RWPE1 (cell line): ENCODE data around the gene NAA20.
"Not testable (repeated sequence)": the region's sequence is repeated elsewhere in the genome, so short reads cannot be mapped to it uniquely, and the experiment has no call there.

Experiments
- CTCF ChIA-PET: fragments of 350-600 bp; sonication (Branson Sonifier 250); formaldehyde crosslinking; extraction: SDS; loops from one replicate; lab custom pipeline; 2021; lab: Yijun Ruan, JAX
- POLR2A ChIA-PET: fragments of 400-600 bp; formaldehyde crosslinking; extraction: SDS; loops from one replicate; lab custom pipeline; 2020; ENCODE audit warnings: antibody characterized with exemption; ENCODE audit not compliant: low non-redundant PET; lab: Yijun Ruan, JAX
- DNase-seq: peaks from one replicate; pipeline ENCODE4 v3.0.0; 2012; ENCODE audit warnings: low spot score
- H3K27ac ChIP-seq: fragments of 450-650 bp; 2 replicates; pipeline ENCODE4 v1.5.1; 2017
- TF ChIP-seq, protein P1 (sequence below): fragments of 450-650 bp; conservative IDR thresholded peaks from 2 replicates; pipeline ENCODE4 v1.5.1; 2017; ENCODE audit warnings: low read depth, mild to moderate bottlenecking

The NAA20 gene

DNA sequence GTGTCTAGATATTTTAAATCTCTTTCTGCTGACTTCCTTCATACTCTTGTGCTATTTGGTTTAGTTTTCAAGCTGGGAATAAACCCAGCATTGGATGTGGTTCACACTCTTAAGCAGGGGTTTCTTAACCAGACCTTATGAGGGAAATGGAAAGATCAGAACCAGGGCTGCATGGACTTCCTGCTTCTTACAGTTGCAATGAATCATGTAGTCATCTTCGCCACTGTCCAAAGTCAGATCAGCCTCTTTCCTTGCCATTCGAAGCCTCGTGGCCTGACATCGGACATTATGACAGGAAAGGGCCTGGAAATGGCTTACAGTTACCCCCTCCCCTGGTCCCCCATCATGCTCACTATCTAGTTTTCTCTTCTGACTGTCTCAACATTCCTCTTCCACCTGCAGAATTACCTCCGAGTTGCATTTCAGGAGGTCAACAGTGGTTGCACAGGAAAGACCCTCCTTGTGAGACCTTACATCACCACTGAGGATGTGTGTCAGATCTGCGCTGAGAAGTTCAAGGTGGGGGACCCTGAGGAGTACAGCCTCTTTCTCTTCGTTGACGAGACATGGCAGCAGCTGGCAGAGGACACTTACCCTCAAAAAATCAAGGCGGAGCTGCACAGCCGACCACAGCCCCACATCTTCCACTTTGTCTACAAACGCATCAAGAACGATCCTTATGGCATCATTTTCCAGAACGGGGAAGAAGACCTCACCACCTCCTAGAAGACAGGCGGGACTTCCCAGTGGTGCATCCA, 16.8 kb upstream of the NAA20 start:
- no peak for DNase-seq
- peak overlapping the region; percentile 34 for H3K27ac ChIP-seq
- ChIA-PET POLR2A (no interaction called here), CTCF (interaction anchor here (0.6 kb wide), 2 partner anchors 18 to 391 kb away, joined by 3 read pairs; no protein-coding TSS in a partner anchor)
- TF ChIP-seq, protein P1, sequence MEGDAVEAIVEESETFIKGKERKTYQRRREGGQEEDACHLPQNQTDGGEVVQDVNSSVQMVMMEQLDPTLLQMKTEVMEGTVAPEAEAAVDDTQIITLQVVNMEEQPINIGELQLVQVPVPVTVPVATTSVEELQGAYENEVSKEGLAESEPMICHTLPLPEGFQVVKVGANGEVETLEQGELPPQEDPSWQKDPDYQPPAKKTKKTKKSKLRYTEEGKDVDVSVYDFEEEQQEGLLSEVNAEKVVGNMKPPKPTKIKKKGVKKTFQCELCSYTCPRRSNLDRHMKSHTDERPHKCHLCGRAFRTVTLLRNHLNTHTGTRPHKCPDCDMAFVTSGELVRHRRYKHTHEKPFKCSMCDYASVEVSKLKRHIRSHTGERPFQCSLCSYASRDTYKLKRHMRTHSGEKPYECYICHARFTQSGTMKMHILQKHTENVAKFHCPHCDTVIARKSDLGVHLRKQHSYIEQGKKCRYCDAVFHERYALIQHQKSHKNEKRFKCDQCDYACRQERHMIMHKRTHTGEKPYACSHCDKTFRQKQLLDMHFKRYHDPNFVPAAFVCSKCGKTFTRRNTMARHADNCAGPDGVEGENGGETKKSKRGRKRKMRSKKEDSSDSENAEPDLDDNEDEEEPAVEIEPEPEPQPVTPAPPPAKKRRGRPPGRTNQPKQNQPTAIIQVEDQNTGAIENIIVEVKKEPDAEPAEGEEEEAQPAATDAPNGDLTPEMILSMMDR = no peak

DNA sequence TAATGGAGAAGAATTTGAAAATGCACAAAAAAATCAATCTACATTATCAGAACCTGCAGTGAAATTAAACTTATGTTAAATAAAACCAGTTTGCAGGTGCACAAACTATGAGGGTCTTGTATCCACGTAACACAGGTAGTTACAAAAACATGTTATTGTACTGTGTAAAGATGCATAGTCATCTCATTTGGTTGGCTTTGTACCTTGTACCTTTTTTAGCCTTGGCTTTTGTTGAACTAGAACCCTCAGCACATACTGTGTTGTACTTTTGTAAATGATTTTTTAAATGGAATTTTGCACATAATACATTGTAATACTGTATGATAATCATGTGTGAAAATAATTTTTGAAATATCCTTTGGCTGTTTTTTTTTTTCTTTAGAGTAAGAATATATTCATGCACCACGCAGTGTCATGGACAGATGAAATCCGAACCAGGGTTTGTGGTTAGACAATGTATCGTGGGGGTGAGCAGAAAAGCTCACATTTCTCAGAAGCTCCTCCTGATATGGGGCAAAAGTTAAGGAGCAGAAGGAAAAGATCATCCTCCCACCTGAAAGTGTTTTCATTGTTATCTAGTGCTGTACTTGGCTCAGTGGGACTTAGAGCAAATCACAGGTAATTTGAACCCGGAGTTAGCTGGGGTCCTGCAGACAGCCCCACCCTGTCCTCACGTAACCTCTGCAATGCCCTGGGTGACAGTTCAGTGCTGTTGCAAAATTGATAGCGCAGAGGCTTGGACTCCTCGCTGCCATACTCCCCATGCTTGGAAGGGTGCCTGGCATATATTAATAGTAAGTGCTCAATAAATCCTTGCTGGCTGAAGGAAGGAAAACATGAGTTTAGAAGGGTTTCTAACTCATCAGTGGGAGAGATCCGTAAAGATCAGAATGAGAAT, 14.8 kb upstream of the NAA20 start:
- H3K27ac ChIP-seq = peak overlapping the region; percentile 45
- ChIA-PET POLR2A (no interaction called here), CTCF (interaction anchor here (1.2 kb wide), 1 partner anchor 15 kb away, joined by 4 read pairs; the partner anchor contains the start of gene NAA20)
- no peak for DNase-seq
- TF ChIP-seq, protein P1 = no peak

DNA sequence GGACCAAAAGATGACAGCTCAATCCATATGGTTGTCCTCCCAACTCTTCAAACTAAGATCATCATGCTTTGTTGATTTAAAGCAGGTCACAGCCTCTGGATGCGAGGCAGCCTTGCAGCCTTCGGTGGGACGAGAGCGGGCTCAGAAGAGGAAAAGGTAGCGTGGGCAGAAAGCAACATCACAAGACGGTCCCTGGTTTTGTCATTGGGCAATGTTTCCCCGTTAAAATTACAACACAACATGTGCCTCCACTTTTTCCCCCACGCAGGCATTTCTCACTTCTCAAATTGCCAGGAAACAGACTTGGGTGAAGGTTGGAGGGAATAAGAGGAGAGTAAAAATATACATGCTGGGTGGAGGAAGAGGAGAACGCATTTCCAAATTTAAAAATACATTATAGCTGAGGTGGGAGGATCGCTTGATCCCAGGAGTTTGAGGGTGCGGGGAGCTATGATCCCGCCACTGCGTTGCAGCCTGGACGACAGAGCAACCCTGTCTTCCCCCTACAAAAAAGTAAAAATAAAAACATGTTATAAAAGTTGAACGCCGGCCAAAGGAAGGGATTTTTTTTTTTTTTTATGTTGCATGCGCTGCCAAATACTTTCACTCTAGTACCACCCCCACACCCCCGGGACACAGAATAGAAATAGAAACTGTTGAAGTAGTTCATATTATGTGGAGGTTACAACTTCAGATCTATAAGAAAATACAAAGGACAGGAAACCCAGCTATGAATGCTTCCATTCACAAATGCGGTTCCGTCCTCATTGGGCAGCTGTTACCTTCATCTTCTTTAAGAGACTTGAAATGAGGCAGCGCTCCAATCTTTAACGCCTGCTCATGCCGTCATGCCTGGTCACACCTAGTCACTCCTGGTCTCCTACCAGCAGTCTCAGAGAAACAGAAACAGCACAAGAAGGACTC, 13.9 kb upstream of the NAA20 start:
- ChIA-PET POLR2A (no interaction called here), CTCF (interaction anchor here (1.2 kb wide), 1 partner anchor 14 kb away, joined by 4 read pairs; the partner anchor contains the start of gene NAA20)
- H3K27ac ChIP-seq = peak overlapping the region; percentile 48
- DNase-seq = no peak
- TF ChIP-seq, protein P1 = no peak

DNA sequence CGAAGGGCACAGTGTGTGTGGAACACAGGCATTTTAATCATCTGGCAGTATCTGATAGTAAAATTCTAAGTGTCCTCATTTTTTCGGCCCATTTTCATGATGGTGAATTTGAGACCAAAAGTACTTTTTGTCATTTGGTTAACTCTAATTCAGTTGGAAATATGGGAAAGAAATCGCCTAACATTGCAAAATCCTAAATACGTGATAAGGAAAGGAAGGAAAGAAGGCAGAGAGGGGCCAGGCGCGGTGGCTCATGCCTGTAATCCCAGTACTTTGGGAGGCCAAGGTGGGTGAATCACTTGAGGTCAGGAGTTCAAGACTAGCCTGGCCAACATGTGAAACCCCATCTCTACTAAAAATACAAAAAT, 13.2 kb upstream of the NAA20 start:
- POLR2A ChIA-PET, CTCF ChIA-PET, DNase-seq: not testable (repeated sequence)
- H3K27ac ChIP-seq = peak overlapping the region; percentile 48

DNA sequence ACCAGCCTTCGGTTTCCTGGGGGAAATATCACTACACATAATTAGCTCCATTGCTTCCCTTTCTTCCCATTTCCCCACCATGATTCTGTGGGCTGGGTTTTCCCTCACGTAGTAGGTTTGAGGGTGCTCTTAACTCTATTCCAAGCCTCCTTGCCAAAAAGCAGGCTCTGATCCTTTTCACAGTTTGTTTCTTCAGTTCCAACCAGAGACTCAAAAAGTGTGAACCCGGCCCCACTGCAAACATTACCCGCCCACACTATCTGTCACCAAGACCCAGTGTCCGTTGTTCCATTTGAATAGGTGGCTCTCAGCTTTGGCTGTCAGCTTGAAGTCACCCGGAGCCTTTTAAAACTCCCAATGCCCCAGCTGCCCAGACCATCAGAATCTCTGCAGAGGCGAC, 11.8 kb upstream of the NAA20 start:
- ChIA-PET POLR2A (no interaction called here), CTCF (no interaction called here)
- peak overlapping the region; percentile 56 for H3K27ac ChIP-seq
- DNase-seq = no peak
- TF ChIP-seq, protein P1 = no peak

DNA sequence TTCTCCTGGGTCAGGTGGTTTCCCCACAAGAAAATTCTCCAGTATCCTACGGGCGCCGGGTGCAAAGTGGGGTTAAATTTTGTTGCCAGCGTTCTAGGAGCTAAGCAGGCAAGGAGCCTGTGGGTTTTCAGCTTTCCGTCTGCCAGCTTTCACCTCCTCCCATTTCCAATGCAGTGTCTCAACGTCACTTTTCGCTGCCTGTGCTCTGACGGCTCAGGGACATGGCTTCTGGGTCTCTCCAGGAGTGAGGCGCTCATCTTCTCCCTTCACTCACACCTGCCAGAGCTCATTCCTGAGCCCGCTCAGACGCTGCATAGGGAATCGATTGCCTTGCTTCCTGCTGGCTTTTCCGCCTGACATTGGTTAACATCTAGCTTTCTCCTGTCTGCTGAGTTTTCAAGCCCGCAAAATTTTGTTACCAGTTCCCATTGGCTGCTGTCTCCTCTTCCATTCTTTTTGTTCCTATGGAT, 7.3 kb upstream of the NAA20 start:
- TF ChIP-seq, protein P1 = no peak
- H3K27ac ChIP-seq = no peak overlapping the region; the same call in 1 of the 2 replicates
- DNase-seq = no peak
- POLR2A ChIA-PET = no interaction called here
- CTCF ChIA-PET = no interaction called here
